Calu3 (cell line): ENCODE results near the gene CSF1R. TPM values are rescaled to one million over a fixed set of nuclear protein-coding genes. Genes with fewer than 3 reads are reported as not detected.

Experiments
- BruUV-seq: library from RNA; stranded (reverse); fragments of 400-500 nt; replicated peaks from 2 replicates; lab custom pipeline; 2021; lab: Mats Ljungman, UMichigan
- CTCF ChIA-PET: fragments of 300-600 bp; sonication (Branson Sonifier 250); formaldehyde crosslinking; loops from one replicate; lab custom pipeline; 2022; ENCODE audit warnings: antibody characterized with exemption; lab: Charles Lee
- DNase-seq: peaks from one replicate; pipeline ENCODE4 v3.0.0; 2022
- H3K27ac Mint-ChIP-seq: one replicate; pipeline ENCODE4 v1.8.0; 2022; ENCODE audit warnings: mixed read lengths; ENCODE audit not compliant: unreplicated experiment
- H3K27me3 Mint-ChIP-seq: one replicate; pipeline ENCODE4 v1.8.0; 2022; ENCODE audit warnings: mixed read lengths; ENCODE audit not compliant: unreplicated experiment
- H3K36me3 Mint-ChIP-seq: one replicate; pipeline ENCODE4 v1.8.0; 2022; ENCODE audit warnings: mild to moderate bottlenecking, moderate library complexity, mixed read lengths; ENCODE audit not compliant: insufficient read depth, unreplicated experiment
- H3K4me1 Mint-ChIP-seq: one replicate; pipeline ENCODE4 v1.8.0; 2022; ENCODE audit warnings: mild to moderate bottlenecking, low read depth, mixed read lengths; ENCODE audit not compliant: unreplicated experiment
- H3K4me3 Mint-ChIP-seq: one replicate; pipeline ENCODE4 v1.8.0; 2022; ENCODE audit warnings: mild to moderate bottlenecking, low read depth, moderate library complexity, mixed read lengths; ENCODE audit not compliant: unreplicated experiment
- H3K9me3 Mint-ChIP-seq: one replicate; pipeline ENCODE4 v1.8.0; 2022; ENCODE audit warnings: low read depth, mixed read lengths; ENCODE audit not compliant: unreplicated experiment
- CTCF ChIP-seq: fragments of 200-600 bp; IDR thresholded peaks from one replicate; pipeline ENCODE4 v1.8.0; 2022; ENCODE audit warnings: antibody characterized with exemption; ENCODE audit not compliant: unreplicated experiment
- intact Hi-C: fragments of 100-400 bp; cut with micrococcal nuclease; formaldehyde crosslinking; loops from one replicate; pipeline ENCODE4 v1.10.0; 2022; ENCODE audit not compliant: unreplicated experiment
- total RNA-seq: library from RNA; stranded (reverse); gene quantifications from 2 replicates; pipeline ENCODE4 v1.2.3, GENCODE V29; 2022

CSF1R gene
- total RNA-seq, 1 experiment from 2014 or later, result not detected

DNA sequence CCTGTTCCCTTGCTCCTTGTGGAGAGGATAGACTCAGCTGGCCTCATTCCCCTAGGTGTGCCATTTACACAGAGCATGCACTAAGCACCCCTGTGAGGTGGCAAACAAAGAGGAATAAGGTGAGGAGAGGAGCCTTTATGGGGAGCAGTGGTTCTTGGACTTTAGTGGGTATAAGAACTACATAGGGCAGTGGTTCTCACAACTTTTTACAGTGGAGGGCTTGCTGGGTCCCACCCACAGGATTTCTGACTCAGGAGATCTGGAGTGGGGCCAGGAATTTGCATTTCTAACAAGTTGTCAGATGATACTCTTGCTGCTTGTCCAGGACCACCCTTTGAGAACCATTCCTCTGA lies 42.0 kb downstream of the CSF1R start:
- H3K27me3 Mint-ChIP-seq, result no peaks in the 10 kb centered on the region
- H3K36me3 Mint-ChIP-seq, result peaks cover 55% of the 10 kb centered on the region
- CTCF ChIA-PET, result interaction anchor here (0.5 to 1.6 kb wide), 2 partner anchors 12 to 18 kb away, joined by 3 to 4 read pairs; no protein-coding TSS in a partner anchor
- no peak overlapping the region for H3K4me3 Mint-ChIP-seq
- no peaks in the 10 kb centered on the region for H3K9me3 Mint-ChIP-seq
- BruUV-seq, result no TSS peak
- H3K4me1 Mint-ChIP-seq, result peaks cover 16% of the 10 kb centered on the region
- H3K27ac Mint-ChIP-seq, result no peak overlapping the region
- intact Hi-C loops, result no loop called here
- TF ChIP-seq CTCF, result no peak
- no peak for DNase-seq

DNA sequence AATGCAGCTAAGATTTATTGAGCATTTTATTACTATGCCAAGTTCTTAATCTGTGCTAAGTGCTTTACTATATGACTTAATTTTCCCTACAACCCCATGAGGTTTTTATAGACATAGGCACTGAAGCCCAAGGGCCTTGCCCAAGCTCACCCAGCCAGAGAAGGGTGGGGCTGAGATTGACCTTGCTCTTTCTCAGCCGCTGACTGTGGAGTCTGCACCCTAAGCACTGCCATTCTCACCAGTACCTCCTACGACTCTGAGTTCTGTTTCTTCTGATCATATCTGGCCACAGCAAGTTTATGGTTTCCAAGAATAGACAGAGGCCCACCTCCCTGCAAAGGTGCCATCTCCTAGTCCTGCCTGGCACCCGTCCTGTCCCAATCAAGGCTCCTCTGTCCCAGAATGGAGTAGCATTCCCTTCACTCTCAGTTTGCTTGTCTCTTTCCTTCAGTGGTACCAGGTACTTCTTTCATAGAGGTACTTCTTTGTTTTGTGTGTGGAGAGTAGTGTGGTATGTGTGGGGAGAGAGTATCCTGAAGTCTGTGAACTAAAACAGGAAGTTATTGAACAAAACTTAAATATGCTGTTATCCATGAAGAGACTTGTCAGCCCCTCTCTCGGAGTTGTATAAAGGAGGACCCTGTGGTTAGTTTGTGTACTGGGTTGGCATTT lies 42.6 kb downstream of the CSF1R start:
- no peaks in the 10 kb centered on the region for H3K27me3 Mint-ChIP-seq
- intact Hi-C loops, result no loop called here
- no TSS peak for BruUV-seq
- CTCF ChIA-PET, result no interaction called here
- DNase-seq, result no peak
- no peak for TF ChIP-seq CTCF
- H3K4me1 Mint-ChIP-seq, result peaks cover 11% of the 10 kb centered on the region
- no peak overlapping the region for H3K27ac Mint-ChIP-seq
- H3K4me3 Mint-ChIP-seq, result no peak overlapping the region
- peaks cover 51% of the 10 kb centered on the region for H3K36me3 Mint-ChIP-seq
- H3K9me3 Mint-ChIP-seq, result no peaks in the 10 kb centered on the region

- CTCF ChIA-PET, result interaction anchor here (0.6 kb wide), 1 partner anchor 34 kb away, joined by 4 read pairs; no protein-coding TSS in a partner anchor
- no peak for DNase-seq
- no peak overlapping the region for H3K4me3 Mint-ChIP-seq
- TF ChIP-seq CTCF, result no peak
- H3K36me3 Mint-ChIP-seq, result peaks cover 48% of the 10 kb centered on the region
- no peak overlapping the region for H3K27ac Mint-ChIP-seq
- no TSS peak for BruUV-seq
- H3K27me3 Mint-ChIP-seq, result no peaks in the 10 kb centered on the region
- H3K4me1 Mint-ChIP-seq, result peaks cover 8% of the 10 kb centered on the region
- intact Hi-C loops, result no loop called here
- no peaks in the 10 kb centered on the region for H3K9me3 Mint-ChIP-seq
These were observed 43.9 kb downstream of the CSF1R start for GRCh38 chr5:150042459-150042858.

DNA sequence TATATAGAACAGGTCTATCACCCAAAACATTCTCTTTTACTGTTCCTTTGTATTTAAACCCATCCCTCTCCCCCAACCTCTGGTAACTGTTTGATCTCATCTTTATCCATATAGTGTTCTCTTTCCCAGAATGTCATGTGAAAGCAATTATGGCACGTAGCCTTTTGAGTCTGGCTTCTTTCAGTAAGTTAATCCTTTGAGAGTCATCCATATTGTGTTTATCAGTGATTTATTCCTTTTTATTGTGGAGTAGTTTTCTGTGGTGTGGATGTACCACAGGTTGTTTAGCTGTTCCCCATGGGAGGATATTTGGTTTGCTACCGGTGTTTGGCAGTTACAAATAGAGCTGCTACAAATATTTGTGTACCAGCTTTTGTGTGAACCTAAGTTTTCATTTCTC lies 47.8 kb downstream of the CSF1R start:
- CTCF ChIA-PET, result no interaction called here
- no peak for TF ChIP-seq CTCF
- Mint-ChIP-seq H3K27ac (no peak overlapping the region), H3K4me3 (no peak overlapping the region), H3K4me1 (peaks cover 8% of the 10 kb centered on the region), H3K27me3 (no peaks in the 10 kb centered on the region), H3K9me3 (no peaks in the 10 kb centered on the region), H3K36me3 (peaks cover 33% of the 10 kb centered on the region)
- intact Hi-C loops, result no loop called here
- no TSS peak for BruUV-seq
- DNase-seq, result no peak
